Mucosa of gallbladder (tissue), 1 donor: ENCODE measurements around the gene ARHGAP23. TPM values are rescaled to one million over a fixed set of nuclear protein-coding genes. Genes with fewer than 3 reads are reported as not detected.
A peak's percentile ranks its signal among the peaks of the same experiment; 100 is the strongest.
"Not testable (repeated sequence)": the region's sequence is repeated elsewhere in the genome, so short reads cannot be mapped to it uniquely, and the experiment has no call there.

Source experiments
- DNase-seq: peaks from one replicate; pipeline ENCODE4 v3.0.0-alpha.2; 2020; ENCODE audit warnings: low spot score
- total RNA-seq: library from RNA; stranded (reverse); gene quantifications from one replicate; pipeline ENCODE4 v1.2.1, GENCODE V29; 2021
- donor health status: DM: no; HTN: no; CAD: no.

ARHGAP23 gene
- total RNA-seq, 1 donor from 2014 or later = 37.6 TPM

- not testable (repeated sequence) for DNase-seq
These were observed 57.5 kb downstream of the ARHGAP23 start for GRCh38 chr17:38485681-38486298.

- not testable (repeated sequence) for DNase-seq
These were observed 61.5 kb downstream of the ARHGAP23 start for GRCh38 chr17:38489774-38490173.

GRCh38 chr17:38491346-38492066 lies 63.2 kb downstream of the ARHGAP23 start:
- DNase-seq = not testable (repeated sequence)

- peak; percentile 95 for DNase-seq
These were observed 64.1 kb downstream of the ARHGAP23 start for GRCh38 chr17:38492067-38493040.

DNA sequence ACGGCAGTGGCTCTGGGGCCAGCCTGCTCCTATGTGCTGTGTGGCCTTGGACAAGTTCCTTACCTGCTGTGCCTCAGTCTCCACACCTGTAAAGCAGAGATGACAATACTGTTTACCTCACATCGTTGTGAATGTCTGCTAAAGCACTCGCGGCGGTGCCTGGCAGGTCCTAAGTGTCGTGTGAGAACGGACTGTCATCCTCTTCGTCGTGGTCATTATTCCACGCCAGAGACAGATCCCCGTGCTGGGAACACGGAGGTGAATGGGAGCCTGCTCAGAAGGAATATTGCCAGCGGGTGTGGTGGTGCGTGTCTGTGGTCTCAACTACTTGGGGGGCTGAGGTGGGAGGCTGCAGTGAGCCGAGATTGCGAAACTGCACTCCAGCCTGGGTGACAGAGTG lies 65.9 kb downstream of the ARHGAP23 start:
- not testable (repeated sequence) for DNase-seq

- DNase-seq = not testable (repeated sequence)
These were observed 69.4 kb downstream of the ARHGAP23 start for GRCh38 chr17:38497656-38498055.

- no peak for DNase-seq
These were observed 70.1 kb downstream of the ARHGAP23 start for GRCh38 chr17:38498353-38498752.

GRCh38 chr17:38499230-38499629 lies 71.0 kb downstream of the ARHGAP23 start:
- DNase-seq = not testable (repeated sequence)

DNA sequence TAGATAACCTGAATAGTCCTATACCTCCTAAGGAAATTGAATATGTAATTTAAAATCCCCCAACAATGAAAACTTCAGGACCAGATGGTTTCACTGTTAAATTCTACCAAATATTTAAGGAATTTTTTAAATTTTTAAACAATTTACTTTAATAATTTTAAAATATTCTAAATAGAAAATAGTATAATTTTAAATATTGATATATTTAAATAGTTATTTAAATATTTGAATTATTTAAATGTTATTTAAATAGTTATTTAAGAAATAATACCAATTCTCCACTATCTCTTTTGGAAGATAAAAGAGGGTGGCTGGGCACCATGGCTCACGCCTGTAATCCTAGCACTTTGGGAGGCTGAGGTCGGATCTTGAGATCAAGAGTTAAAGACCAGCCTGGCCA lies 73.5 kb downstream of the ARHGAP23 start:
- not testable (repeated sequence) for DNase-seq

DNA sequence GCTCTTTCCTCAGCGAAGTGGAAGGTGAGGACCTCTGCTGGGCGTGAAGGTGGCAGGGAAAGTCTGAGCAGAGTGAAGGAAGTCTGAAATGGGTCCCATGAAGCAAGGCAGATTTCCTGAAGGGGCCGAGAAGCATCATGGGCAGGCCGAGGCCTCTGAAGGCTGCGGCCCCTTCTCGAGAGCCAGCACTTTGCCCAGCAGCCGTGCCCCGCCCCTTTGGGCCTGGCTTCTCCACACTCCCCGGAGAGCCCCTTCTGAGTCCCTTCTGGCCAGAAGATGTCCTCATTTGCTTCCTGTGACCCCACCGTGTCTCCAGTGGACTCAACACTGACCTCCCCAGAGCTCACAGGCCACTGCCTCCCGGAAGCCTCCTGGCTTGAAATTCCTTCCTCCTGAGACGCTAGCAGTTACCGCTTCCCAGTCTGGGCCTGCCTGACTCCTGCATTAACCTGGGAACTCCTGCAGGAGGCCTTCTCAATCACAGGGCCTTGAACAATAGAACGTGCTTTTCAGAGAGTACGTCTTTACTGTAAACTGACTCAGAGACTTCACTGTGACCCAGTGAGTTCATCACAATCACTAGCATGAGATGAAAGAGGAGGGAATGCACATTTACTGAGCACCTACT lies 75.1 kb downstream of the ARHGAP23 start:
- DNase-seq = not testable (repeated sequence)

GRCh38 chr17:38504216-38504615 lies 76.0 kb downstream of the ARHGAP23 start:
- no peak for DNase-seq

- DNase-seq = no peak
These were observed 79.2 kb downstream of the ARHGAP23 start for GRCh38 chr17:38507436-38507835.

GRCh38 chr17:38507921-38508569 lies 79.8 kb downstream of the ARHGAP23 start:
- no peak for DNase-seq

DNA sequence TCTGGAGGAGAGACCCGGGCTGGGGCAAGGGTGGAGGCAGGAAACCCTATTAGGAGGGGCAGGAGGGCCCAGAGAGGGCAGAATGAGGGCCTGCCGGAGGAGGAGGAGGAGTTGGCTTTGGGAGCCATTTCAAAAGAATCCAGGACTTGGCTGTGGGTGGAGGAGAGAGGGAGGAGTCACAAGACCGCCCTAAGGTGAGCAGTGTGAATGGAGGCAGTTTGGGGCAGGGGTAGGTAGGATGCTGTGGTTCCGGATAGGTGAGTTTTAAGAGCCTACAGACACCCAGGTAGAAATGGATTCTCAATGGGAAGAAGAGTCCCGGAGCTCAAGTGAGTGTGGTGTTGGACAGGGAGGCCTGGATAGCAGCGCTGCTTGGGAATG lies 80.3 kb downstream of the ARHGAP23 start:
- DNase-seq = no peak

DNA sequence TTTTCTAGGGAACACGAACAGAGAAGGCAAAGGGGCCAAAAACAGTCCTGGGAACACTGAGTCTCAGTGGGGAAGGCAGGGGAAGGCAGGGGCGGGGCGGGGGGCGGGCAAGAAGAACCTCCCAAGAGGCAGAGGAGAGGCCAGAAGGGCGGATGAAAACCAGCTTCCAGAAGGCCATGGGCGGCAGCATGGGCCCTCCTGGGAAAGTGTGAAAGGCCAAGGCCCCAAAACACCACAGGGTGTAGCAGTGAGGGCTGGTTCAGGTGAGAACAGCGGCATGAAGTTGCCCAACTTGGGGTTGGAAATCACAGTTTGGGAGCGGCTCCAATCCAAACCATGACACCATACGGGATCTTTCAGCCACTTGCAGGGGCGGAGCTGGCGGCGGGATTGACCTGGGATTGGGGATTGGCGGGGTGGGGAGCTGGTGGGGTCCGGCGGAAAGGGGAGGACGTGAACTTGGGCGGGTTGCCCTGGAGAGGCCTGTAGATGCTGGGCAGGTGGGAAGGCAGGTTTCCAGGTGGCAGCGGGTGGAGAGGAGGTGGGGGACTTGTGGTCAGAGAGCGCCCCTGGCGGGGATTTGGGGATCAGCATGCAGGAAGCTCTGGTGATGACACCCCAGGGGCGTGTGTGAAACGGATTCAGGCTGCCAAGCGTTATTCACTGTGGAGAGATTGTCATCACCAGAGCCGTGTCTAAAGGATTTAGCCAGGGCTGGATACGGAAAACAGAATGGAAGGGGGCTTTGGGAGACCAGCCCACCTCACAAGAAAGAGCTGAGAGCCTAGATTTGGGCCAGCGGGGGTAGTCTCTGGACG lies 80.9 kb downstream of the ARHGAP23 start:
- DNase-seq = peak; percentile 68

DNA sequence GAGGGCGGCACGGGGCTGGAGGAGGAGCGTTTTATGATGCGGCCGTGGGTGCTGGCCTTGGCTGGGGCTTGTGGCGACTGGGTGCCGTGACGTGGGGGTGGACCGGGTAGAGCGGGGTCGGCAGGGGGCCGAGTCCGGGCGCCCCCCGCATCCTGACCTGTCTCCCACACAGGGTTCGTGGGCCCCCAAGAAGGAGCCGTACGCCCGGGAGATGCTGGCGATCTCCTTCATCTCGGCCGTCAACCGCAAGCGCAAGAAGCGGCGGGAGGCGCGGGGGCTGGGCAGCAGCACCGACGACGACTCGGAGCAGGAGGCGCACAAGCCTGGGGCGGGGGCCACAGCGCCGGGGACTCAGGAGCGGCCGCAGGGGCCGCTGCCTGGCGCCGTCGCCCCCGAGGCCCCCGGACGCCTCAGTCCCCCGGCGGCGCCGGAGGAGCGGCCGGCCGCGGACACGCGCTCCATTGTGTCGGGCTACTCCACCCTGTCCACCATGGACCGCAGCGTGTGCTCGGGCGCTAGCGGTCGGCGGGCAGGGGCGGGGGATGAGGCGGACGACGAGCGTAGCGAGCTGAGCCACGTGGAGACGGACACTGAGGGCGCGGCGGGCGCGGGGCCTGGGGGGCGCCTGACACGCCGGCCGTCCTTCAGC lies 81.6 kb downstream of the ARHGAP23 start:
- DNase-seq = no peak

- no peak for DNase-seq
These were observed 82.3 kb downstream of the ARHGAP23 start for GRCh38 chr17:38510421-38511149.

DNA sequence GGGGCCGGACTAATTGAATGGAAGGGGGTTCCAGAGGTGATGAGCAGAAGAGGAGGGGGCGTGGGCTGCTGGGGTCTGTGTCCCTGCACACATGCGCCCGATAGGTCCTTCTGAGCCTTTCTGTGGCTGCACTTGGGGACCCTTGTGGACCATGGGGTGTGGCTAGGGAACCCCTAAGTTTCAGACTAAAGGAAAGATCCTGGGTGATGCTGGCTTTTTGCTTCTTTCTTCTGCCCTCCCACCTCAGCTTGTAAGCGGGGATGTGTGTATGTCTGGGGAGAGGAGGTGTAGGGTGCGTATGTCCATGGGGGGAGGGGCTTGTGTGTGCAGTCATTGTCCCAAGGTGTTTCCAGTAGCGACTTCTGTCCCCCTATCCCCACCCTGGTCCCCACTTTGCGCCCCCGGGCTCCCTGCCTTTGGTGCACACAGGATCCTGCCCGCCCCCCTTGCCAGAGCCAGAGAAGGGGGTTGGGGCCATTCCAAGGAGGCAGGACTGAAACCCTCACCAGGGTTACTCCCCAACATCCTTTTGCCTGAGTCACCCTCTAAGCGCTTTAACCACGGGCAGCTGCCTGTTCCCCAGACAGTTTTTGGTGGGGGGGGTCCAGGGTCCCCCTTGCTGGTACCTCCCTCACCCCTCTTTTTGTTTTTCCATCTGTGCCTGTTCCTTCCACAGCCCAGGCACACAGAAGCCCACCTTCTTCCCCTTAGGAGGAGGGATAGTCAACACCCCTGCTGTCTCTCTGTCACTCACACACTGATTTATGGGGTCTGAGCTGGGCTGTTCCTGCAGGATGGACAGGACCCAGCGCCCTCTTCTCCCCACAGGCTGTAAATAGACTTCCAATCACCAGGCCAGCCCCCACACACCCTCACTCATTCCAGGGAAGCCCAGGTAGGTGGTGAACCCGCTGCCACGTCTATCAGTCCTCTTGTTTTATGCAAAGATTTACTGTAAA lies 83.2 kb downstream of the ARHGAP23 start:
- DNase-seq = no peak
